Dendritic cell treated with granulocyte-macrophage colony-stimulating factor and Interleukin-4, amounts not matched to agents 40 ng/mL and 50 ng/mL, for 4 days (primary cell): ENCODE data around the gene DCC.
"Not testable (repeated sequence)": the region's sequence is repeated elsewhere in the genome, so short reads cannot be mapped to it uniquely, and the experiment has no call there.

ENCODE experiments used
- H3K27ac Mint-ChIP-seq: one replicate; pipeline ENCODE4 v1.8.0; 2022; ENCODE audit warnings: mild to moderate bottlenecking, mixed read lengths
- H3K27me3 Mint-ChIP-seq: one replicate; pipeline ENCODE4 v1.8.0; 2022; ENCODE audit warnings: mild to moderate bottlenecking, mixed read lengths
- H3K36me3 Mint-ChIP-seq: one replicate; pipeline ENCODE4 v1.8.0; 2022; ENCODE audit warnings: low read depth, mixed read lengths
- H3K4me1 Mint-ChIP-seq: one replicate; pipeline ENCODE4 v1.8.0; 2022; ENCODE audit warnings: low read depth, mixed read lengths
- H3K4me3 Mint-ChIP-seq: one replicate; pipeline ENCODE4 v1.8.0; 2022; ENCODE audit warnings: mild to moderate bottlenecking, moderate library complexity, mixed read lengths
- H3K9me3 Mint-ChIP-seq: one replicate; pipeline ENCODE4 v1.8.0; 2022; ENCODE audit warnings: mixed read lengths
- intact Hi-C: fragments of 100-400 bp; cut with micrococcal nuclease; formaldehyde crosslinking; loops from one replicate; pipeline ENCODE4 v1.15.0; 2022

Gene DCC

GRCh38 chr18:53421869-53422268, 1081.9 kb downstream of the DCC start:
- Mint-ChIP-seq H3K4me3 (no peak overlapping the region), H3K9me3 (no peaks in the 10 kb centered on the region), H3K4me1 (no peaks in the 10 kb centered on the region), H3K27me3 (no peaks in the 10 kb centered on the region), H3K36me3 (no peaks in the 10 kb centered on the region), H3K27ac (no peak overlapping the region)
- intact Hi-C loops, result no loop called here

- Mint-ChIP-seq H3K27ac (no peak overlapping the region), H3K36me3 (no peaks in the 10 kb centered on the region), H3K27me3 (no peaks in the 10 kb centered on the region), H3K4me3 (no peak overlapping the region), H3K4me1 (no peaks in the 10 kb centered on the region), H3K9me3 (no peaks in the 10 kb centered on the region)
- intact Hi-C loops, result no loop called here
Observed at GRCh38 chr18:53422896-53423295, 1082.9 kb downstream of the DCC start.

DNA sequence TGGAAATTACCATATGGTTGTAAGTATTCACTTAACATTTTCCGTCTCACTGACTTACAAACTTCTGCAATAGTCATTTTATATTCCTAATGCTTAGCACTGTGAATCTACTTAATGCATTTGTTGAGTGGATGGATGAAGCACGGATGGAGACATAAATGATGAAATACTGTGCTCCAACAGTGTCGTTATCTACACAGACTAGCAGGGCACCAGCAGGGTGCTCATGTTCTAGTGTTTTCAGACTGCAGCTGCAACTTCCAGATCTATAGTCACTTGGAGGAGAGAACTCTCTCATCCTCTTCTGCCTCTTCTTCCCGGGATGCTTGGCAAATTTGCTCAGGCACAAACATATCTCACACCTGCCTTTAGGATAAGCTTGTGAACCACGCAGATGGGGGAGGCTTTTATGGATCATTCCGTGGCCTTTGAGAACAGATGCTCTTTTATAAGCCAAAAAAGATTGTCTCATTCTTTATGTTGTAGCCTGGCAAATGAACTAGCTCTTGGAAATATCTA, 1086.7 kb downstream of the DCC start:
- H3K27ac Mint-ChIP-seq, result no peak overlapping the region
- no peaks in the 10 kb centered on the region for H3K36me3 Mint-ChIP-seq
- H3K4me3 Mint-ChIP-seq, result no peak overlapping the region
- no peaks in the 10 kb centered on the region for H3K4me1 Mint-ChIP-seq
- H3K27me3 Mint-ChIP-seq, result no peaks in the 10 kb centered on the region
- H3K9me3 Mint-ChIP-seq, result no peaks in the 10 kb centered on the region
- intact Hi-C loops, result no loop called here

DNA sequence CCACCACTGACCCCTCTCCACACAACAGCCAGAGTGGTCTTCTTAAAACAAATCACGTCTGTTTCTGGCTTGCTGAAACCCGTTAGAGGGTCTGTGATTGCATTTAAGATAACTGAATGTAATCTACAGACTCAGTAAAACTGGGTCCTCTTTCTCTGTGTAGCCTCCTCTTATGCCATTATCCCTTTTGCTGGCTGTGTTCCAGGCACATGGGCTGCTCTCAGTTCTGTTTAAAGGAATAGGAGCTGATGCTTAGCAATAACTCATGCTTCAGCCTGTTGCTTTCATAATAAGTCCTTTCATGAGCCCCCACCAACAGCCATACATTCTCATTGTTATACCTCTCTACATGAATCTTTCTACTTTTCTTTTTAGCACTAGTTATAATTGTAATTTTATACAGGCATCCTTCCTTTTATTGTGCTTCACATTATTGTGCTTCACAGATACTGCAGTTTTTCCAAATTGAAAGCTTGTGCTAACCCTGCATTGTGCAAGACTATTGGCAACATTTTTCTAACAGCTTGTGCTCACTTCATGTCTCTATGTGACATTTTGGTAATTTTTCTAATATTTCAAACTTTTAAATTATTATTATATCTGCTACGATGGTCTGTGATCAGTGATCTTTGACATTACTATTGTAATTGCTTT, 1101.9 kb downstream of the DCC start:
- Mint-ChIP-seq H3K4me3 (no peak overlapping the region), H3K27ac (no peak overlapping the region), H3K4me1 (no peaks in the 10 kb centered on the region), H3K9me3 (peaks cover 8% of the 10 kb centered on the region), H3K36me3 (no peaks in the 10 kb centered on the region), H3K27me3 (no peaks in the 10 kb centered on the region)
- intact Hi-C loops, result no loop called here

- Mint-ChIP-seq H3K36me3 (no peaks in the 10 kb centered on the region), H3K27me3 (no peaks in the 10 kb centered on the region), H3K9me3 (peaks cover 8% of the 10 kb centered on the region), H3K4me3 (no peak overlapping the region), H3K27ac (no peak overlapping the region), H3K4me1 (no peaks in the 10 kb centered on the region)
- intact Hi-C loops, result no loop called here
Observed at GRCh38 chr18:53442415-53442783, 1102.4 kb downstream of the DCC start.

GRCh38 chr18:53443336-53443735, 1103.3 kb downstream of the DCC start:
- H3K4me1 Mint-ChIP-seq, result no peaks in the 10 kb centered on the region
- intact Hi-C loops, result no loop called here
- H3K36me3 Mint-ChIP-seq, result no peaks in the 10 kb centered on the region
- H3K27me3 Mint-ChIP-seq, result no peaks in the 10 kb centered on the region
- H3K4me3 Mint-ChIP-seq, result no peak overlapping the region
- peaks cover 8% of the 10 kb centered on the region for H3K9me3 Mint-ChIP-seq
- no peak overlapping the region for H3K27ac Mint-ChIP-seq

GRCh38 chr18:53443831-53444230, 1103.8 kb downstream of the DCC start:
- Mint-ChIP-seq H3K4me3 (no peak overlapping the region), H3K4me1 (no peaks in the 10 kb centered on the region), H3K9me3 (peaks cover 8% of the 10 kb centered on the region), H3K27ac (no peak overlapping the region), H3K27me3 (no peaks in the 10 kb centered on the region), H3K36me3 (no peaks in the 10 kb centered on the region)
- intact Hi-C loops, result no loop called here

- Mint-ChIP-seq H3K27me3 (no peaks in the 10 kb centered on the region), H3K4me1 (no peaks in the 10 kb centered on the region), H3K27ac (no peak overlapping the region), H3K36me3 (no peaks in the 10 kb centered on the region), H3K4me3 (no peak overlapping the region), H3K9me3 (no peaks in the 10 kb centered on the region)
- intact Hi-C loops, result no loop called here
Observed at GRCh38 chr18:53451902-53452301, 1111.9 kb downstream of the DCC start.

- Mint-ChIP-seq H3K27me3 (no peaks in the 10 kb centered on the region), H3K4me1 (no peaks in the 10 kb centered on the region), H3K9me3 (peaks cover 5% of the 10 kb centered on the region), H3K4me3 (no peak overlapping the region), H3K27ac (no peak overlapping the region), H3K36me3 (no peaks in the 10 kb centered on the region)
- intact Hi-C loops, result no loop called here
Observed at GRCh38 chr18:53457068-53457467, 1117.1 kb downstream of the DCC start.

DNA sequence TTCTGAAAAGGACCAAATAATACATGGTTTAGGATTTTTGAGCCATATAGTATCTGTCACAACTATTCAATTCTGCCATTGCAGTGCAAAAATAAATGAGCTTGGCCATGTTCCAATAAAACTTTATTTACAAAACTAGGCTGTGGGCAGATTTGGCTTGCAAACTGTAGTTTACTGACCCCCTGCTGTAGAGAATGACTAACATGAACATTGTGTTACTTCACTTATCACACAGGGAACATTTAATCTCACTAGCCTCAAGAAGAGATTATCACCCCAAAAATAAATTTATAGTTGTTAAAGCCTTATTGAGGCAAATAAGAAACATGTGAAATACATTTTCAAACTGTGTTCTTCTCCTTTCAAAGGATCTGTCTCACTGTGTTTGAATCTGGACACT, 1118.3 kb downstream of the DCC start:
- no peaks in the 10 kb centered on the region for H3K4me1 Mint-ChIP-seq
- H3K27me3 Mint-ChIP-seq, result no peaks in the 10 kb centered on the region
- no peak overlapping the region for H3K4me3 Mint-ChIP-seq

DNA sequence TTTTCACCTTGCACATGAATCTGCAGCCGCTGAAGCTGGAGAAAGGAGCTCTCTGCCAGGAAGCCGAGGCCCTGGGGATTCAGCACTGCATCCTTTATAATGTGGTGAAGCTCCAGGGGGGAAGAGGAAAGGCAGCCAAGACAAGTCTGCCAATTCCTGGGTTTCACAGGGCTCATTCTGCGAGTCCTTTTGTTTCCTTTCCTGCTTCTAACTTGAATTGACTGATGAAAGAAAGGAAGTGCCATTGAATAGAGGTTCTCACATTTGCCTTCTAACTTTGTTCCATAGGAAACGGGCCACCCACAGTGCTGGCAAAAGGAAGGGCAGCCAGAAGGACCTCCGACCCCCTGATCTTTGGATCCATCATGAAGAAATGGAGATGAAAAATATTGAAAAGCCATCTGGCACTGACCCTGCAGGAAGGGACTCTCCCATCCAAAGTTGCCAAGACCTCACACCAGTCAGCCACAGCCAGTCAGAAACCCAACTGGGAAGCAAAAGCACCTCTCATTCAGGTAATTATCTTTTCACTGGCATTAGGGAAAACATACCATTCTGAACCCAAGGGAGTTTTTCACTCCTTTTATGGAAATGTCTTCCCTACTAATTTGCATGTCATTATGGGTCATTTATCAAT, 1119.1 kb downstream of the DCC start:
- Mint-ChIP-seq H3K4me1 (no peaks in the 10 kb centered on the region), H3K27me3 (no peaks in the 10 kb centered on the region), H3K27ac (no peak overlapping the region), H3K4me3 (no peak overlapping the region), H3K36me3 (no peaks in the 10 kb centered on the region), H3K9me3 (peaks cover 15% of the 10 kb centered on the region)
- intact Hi-C loops, result no loop called here

More for the DNA sequence above, 1118.3 kb downstream of the DCC start:
- Mint-ChIP-seq H3K27ac (no peak overlapping the region), H3K36me3 (no peaks in the 10 kb centered on the region), H3K9me3 (peaks cover 15% of the 10 kb centered on the region)
- intact Hi-C loops, result no loop called here

DNA sequence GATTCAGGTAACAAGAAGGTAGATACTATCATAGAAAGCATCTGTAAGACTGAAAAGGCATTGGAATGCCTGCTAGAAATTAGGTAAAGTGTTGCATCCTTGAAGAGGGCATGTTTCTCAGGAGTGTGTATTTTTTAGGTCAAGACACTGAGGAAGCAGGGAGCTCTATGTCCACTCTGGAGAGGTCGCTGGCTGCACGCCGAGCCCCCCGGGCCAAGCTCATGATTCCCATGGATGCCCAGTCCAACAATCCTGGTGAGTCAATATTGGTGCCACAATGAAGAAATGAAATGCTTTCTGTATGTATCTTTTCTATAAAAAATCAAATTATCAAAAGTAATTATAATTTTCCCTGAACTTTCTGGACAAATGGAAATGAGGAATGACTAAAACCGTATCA, 1127.8 kb downstream of the DCC start:
- Mint-ChIP-seq H3K27me3 (no peaks in the 10 kb centered on the region), H3K4me3 (no peak overlapping the region), H3K9me3 (peaks cover 11% of the 10 kb centered on the region), H3K27ac (no peak overlapping the region), H3K36me3 (no peaks in the 10 kb centered on the region), H3K4me1 (no peaks in the 10 kb centered on the region)
- intact Hi-C loops, result no loop called here

- H3K36me3 Mint-ChIP-seq, intact Hi-C loops, H3K27ac Mint-ChIP-seq, H3K4me3 Mint-ChIP-seq, H3K4me1 Mint-ChIP-seq, H3K27me3 Mint-ChIP-seq: not testable (repeated sequence)
- peaks cover 10% of the 10 kb centered on the region for H3K9me3 Mint-ChIP-seq
Observed at GRCh38 chr18:53468173-53468572, 1128.2 kb downstream of the DCC start.

GRCh38 chr18:53472546-53472945, 1132.5 kb downstream of the DCC start:
- H3K27ac Mint-ChIP-seq, result no peak overlapping the region
- no peaks in the 10 kb centered on the region for H3K27me3 Mint-ChIP-seq
- no peaks in the 10 kb centered on the region for H3K4me1 Mint-ChIP-seq
- H3K4me3 Mint-ChIP-seq, result no peak overlapping the region
- H3K9me3 Mint-ChIP-seq, result peaks cover 31% of the 10 kb centered on the region
- H3K36me3 Mint-ChIP-seq, result no peaks in the 10 kb centered on the region
- intact Hi-C loops, result loop anchor here (10.0 kb wide), 2 partner anchors 58 to 842 kb away; no protein-coding TSS in a partner anchor

- no peaks in the 10 kb centered on the region for H3K27me3 Mint-ChIP-seq
- no peak overlapping the region for H3K27ac Mint-ChIP-seq
- H3K9me3 Mint-ChIP-seq, result peaks cover 20% of the 10 kb centered on the region
- no peak overlapping the region for H3K4me3 Mint-ChIP-seq
- no peaks in the 10 kb centered on the region for H3K4me1 Mint-ChIP-seq
- H3K36me3 Mint-ChIP-seq, result no peaks in the 10 kb centered on the region
- intact Hi-C loops, result loop anchor here (10.0 kb wide), 2 partner anchors 63 to 837 kb away; no protein-coding TSS in a partner anchor
Observed at GRCh38 chr18:53478155-53478554, 1138.2 kb downstream of the DCC start.
